Adrenal gland (tissue), 5 donors: Measurements from ENCODE around the gene LRRC71.

Experiments used
- POLR2A ChIP-seq, 2 donors: fragments of 450-650 bp; IDR thresholded peaks; one replicate each; pipeline ENCODE4 v1.6.1; 2017; ENCODE audit warnings: antibody characterized with exemption in 2 of 2, mild to moderate bottlenecking in 2 of 2, moderate library complexity in 1 of 2
- TF ChIP-seq, protein P1 (sequence below), 6 experiments: fragments of 450-650 bp in 4 of 6; fragments of 200-600 bp in 2 of 6; sonication (generic) in 1 of 6; IDR thresholded peaks; 1 replicate in 5 of 6; 2 replicates in 1 of 6; pipeline versions ENCODE4 v1.5.1 to v1.8.0; 2016 to 2021; ENCODE audit warnings: antibody characterized with exemption in 6 of 6, mild to moderate bottlenecking in 2 of 6, moderate library complexity in 1 of 6
- donor health status: DM: no; HTN: no; CAD: no.

DNA sequence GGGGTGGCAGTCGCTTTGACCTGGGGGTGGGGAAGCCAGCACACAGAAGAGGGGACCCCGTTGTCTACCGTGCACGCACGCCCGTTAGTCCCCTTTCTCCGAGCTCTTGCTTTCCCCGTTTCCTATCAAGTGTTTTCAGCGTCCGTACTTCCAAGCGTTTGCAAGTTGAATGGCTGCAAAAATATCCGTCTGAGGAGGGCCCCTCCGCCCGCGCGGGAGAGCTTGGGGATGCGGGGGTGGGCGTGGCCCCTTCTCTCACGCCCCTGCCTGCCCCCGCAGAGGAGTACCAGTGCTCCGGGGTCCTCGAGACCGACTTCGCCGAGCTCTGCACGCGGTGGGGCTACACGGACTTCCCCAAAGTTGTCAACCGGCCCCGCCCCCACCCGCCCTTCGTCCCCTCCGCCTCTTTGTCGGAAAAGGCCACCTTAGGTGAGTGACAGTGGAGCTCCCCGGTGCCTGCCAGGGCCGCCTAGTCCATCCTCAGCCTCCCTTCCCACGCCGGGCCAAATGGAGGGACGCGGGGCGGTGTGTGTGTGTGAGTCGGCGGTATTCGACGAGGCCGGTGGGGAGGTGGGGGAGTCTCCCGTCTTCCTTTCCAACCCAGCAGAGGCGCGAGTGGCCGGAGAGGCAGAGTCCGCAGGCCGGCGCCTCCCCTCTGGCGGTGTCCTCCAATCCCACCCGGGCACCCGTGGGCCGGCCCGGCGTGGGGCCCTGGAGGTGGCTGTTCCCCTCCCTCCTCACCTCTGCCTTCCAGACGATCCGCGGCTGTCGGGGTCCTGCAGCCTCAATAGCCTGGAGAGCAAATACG lies 3.4 kb downstream of the LRRC71 start:
- no peak for TF ChIP-seq POLR2A (IDR thresholded peaks at IDR 0.05)
- TF ChIP-seq, protein P1, sequence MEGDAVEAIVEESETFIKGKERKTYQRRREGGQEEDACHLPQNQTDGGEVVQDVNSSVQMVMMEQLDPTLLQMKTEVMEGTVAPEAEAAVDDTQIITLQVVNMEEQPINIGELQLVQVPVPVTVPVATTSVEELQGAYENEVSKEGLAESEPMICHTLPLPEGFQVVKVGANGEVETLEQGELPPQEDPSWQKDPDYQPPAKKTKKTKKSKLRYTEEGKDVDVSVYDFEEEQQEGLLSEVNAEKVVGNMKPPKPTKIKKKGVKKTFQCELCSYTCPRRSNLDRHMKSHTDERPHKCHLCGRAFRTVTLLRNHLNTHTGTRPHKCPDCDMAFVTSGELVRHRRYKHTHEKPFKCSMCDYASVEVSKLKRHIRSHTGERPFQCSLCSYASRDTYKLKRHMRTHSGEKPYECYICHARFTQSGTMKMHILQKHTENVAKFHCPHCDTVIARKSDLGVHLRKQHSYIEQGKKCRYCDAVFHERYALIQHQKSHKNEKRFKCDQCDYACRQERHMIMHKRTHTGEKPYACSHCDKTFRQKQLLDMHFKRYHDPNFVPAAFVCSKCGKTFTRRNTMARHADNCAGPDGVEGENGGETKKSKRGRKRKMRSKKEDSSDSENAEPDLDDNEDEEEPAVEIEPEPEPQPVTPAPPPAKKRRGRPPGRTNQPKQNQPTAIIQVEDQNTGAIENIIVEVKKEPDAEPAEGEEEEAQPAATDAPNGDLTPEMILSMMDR (IDR thresholded peaks at IDR 0.05), result no peak
